ENCODE measurements around the gene DDX10.

- no peak for TF ChIP-seq CTCF (IDR thresholded peaks at IDR 0.05)
- TF ChIP-seq POLR2A (IDR thresholded peaks at IDR 0.05), result no peak
These were observed 201.9 kb downstream of the DDX10 start for GRCh38 chr11:108866781-108867180.
